Fibroblast of skin of abdomen (primary cell): Measurements from ENCODE around the gene OLFML2B.

ENCODE experiments used
- DNase-seq: peaks from one replicate; pipeline ENCODE4 v3.0.0-alpha.2; 2013

The OLFML2B gene

GRCh38 chr1:162004441-162004950, 19.2 kb downstream of the OLFML2B start:
- no peak for DNase-seq

GRCh38 chr1:162003830-162004215, 19.8 kb downstream of the OLFML2B start:
- DNase-seq, result peak; percentile 75

GRCh38 chr1:162003061-162003829, 20.4 kb downstream of the OLFML2B start:
- peak; percentile 93 for DNase-seq

GRCh38 chr1:162000053-162000420, 23.6 kb downstream of the OLFML2B start:
- no peak for DNase-seq

- DNase-seq, result no peak
These were observed 24.2 kb downstream of the OLFML2B start for GRCh38 chr1:161999301-162000052.

GRCh38 chr1:161998811-161999210, 24.9 kb downstream of the OLFML2B start:
- no peak for DNase-seq

- no peak for DNase-seq
These were observed 26.5 kb downstream of the OLFML2B start for GRCh38 chr1:161997152-161997551.

GRCh38 chr1:161994175-161994668, 29.4 kb downstream of the OLFML2B start:
- DNase-seq, result peak; percentile 38

GRCh38 chr1:161993576-161993975, 30.1 kb downstream of the OLFML2B start:
- no peak for DNase-seq

GRCh38 chr1:161989786-161990185, 33.9 kb downstream of the OLFML2B start:
- DNase-seq, result no peak

- peak; percentile 44 for DNase-seq
These were observed 34.6 kb downstream of the OLFML2B start for GRCh38 chr1:161989108-161989507.

- DNase-seq, result no peak
These were observed 35.3 kb downstream of the OLFML2B start for GRCh38 chr1:161988413-161988812.

GRCh38 chr1:161987872-161988271, 35.8 kb downstream of the OLFML2B start:
- DNase-seq, result no peak

- no peak for DNase-seq
These were observed 36.4 kb downstream of the OLFML2B start for GRCh38 chr1:161987303-161987702.

- DNase-seq, result no peak
These were observed 37.3 kb downstream of the OLFML2B start for GRCh38 chr1:161986328-161986727.

- no peak for DNase-seq
These were observed 38.3 kb downstream of the OLFML2B start for GRCh38 chr1:161985301-161985822.

GRCh38 chr1:161983725-161984124, 39.9 kb downstream of the OLFML2B start:
- DNase-seq, result no peak

GRCh38 chr1:161982917-161983316, 40.8 kb downstream of the OLFML2B start:
- no peak for DNase-seq

GRCh38 chr1:161982507-161982895, 41.2 kb downstream of the OLFML2B start:
- DNase-seq, result no peak

- no peak for DNase-seq
These were observed 41.7 kb downstream of the OLFML2B start for GRCh38 chr1:161981735-161982506.

- DNase-seq, result no peak
These were observed 42.5 kb downstream of the OLFML2B start for GRCh38 chr1:161981126-161981525.

GRCh38 chr1:161978011-161978790, 45.5 kb downstream of the OLFML2B start:
- no peak for DNase-seq
